OCI-LY3 (cell line): Measurements from ENCODE around the gene GTSE1.

ENCODE experiments used
- CTCF ChIP-seq: fragments of 200-600, 300-600 bp; sonication (generic); IDR thresholded peaks from 2 replicates; pipeline ENCODE4 v1.5.1; 2014; ENCODE audit warnings: antibody characterized with exemption, low read length, low read depth
- EZH2phosphoT487 ChIP-seq: fragments of 200-600 bp; shearing (Covaris generic); IDR thresholded peaks from 2 replicates; pipeline ENCODE4 v1.6.1; 2018; ENCODE audit warnings: antibody characterized with exemption, mixed run types, low read depth

- TF ChIP-seq CTCF = no peak
- no peak for TF ChIP-seq EZH2phosphoT487
Measured at GRCh38 chr22:46275455-46276122, 21.1 kb upstream of the GTSE1 start.
